Measurements from ENCODE around the gene CDA. TPM values are rescaled to one million over a fixed set of nuclear protein-coding genes. Genes with fewer than 3 reads are reported as not detected.

The CDA gene
- total and polyA plus RNA-seq, 2 experiments from 2014 or later = 2.5 to 13.6 TPM

- Mint-ChIP-seq H3K27me3 (ENCODE audit: insufficient read depth, low read depth, poor library complexity) (peaks cover 53% of the 10 kb centered on the region), H3K4me3 (peak overlapping the region; percentile 75; the same call in 1 of the 3 replicates), H3K4me1 (peaks cover 10% of the 10 kb centered on the region; the same call in 2 of the 3 replicates), H3K9me3 (no peaks in the 10 kb centered on the region), H3K27ac (no peak overlapping the region), H3K36me3 (ENCODE audit: low read depth) (no peaks in the 10 kb centered on the region)
- no peak for TF ChIP-seq EZH2phosphoT487 (IDR thresholded peaks at IDR 0.05; ENCODE audit: unreplicated experiment)
- TF ChIP-seq, protein P1, sequence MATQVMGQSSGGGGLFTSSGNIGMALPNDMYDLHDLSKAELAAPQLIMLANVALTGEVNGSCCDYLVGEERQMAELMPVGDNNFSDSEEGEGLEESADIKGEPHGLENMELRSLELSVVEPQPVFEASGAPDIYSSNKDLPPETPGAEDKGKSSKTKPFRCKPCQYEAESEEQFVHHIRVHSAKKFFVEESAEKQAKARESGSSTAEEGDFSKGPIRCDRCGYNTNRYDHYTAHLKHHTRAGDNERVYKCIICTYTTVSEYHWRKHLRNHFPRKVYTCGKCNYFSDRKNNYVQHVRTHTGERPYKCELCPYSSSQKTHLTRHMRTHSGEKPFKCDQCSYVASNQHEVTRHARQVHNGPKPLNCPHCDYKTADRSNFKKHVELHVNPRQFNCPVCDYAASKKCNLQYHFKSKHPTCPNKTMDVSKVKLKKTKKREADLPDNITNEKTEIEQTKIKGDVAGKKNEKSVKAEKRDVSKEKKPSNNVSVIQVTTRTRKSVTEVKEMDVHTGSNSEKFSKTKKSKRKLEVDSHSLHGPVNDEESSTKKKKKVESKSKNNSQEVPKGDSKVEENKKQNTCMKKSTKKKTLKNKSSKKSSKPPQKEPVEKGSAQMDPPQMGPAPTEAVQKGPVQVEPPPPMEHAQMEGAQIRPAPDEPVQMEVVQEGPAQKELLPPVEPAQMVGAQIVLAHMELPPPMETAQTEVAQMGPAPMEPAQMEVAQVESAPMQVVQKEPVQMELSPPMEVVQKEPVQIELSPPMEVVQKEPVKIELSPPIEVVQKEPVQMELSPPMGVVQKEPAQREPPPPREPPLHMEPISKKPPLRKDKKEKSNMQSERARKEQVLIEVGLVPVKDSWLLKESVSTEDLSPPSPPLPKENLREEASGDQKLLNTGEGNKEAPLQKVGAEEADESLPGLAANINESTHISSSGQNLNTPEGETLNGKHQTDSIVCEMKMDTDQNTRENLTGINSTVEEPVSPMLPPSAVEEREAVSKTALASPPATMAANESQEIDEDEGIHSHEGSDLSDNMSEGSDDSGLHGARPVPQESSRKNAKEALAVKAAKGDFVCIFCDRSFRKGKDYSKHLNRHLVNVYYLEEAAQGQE (IDR thresholded peaks at IDR 0.05; ENCODE audit: unreplicated experiment) = no peak
- no peaks in the 10 kb centered on the region for H3K9me2 ChIP-seq (ENCODE audit: insufficient read depth)
- no peak for ATAC-seq
- peak overlapping the region; percentile 68; the same call in 1 of the 2 replicates for H3K4me3 ChIP-seq
- peak overlapping the region; percentile 95; the same call in 1 of the 2 replicates for H3K4me2 ChIP-seq
- H3K4me1 ChIP-seq (ENCODE audit: insufficient read depth) = peaks cover 10% of the 10 kb centered on the region; the same call in 1 of the 2 replicates
- H3K27me3 ChIP-seq (ENCODE audit: insufficient read depth) = peaks cover 72% of the 10 kb centered on the region
- no peak for DNase-seq (ENCODE audit: low spot score)
- no peaks in the 10 kb centered on the region for H3K79me2 ChIP-seq (replicated peaks; ENCODE audit: insufficient read depth)
- H4K20me1 ChIP-seq (replicated peaks; ENCODE audit: insufficient read depth) = no peaks in the 10 kb centered on the region
- H2AFZ ChIP-seq = no peak overlapping the region
- peaks cover 9% of the 10 kb centered on the region; the same call in 1 of the 2 replicates for H3F3A ChIP-seq (replicated peaks; ENCODE audit: low read depth)
- no peak overlapping the region for H3K27ac ChIP-seq (ENCODE audit: low read depth)
- H3K36me3 ChIP-seq (ENCODE audit: insufficient read depth) = no peaks in the 10 kb centered on the region
Observed at GRCh38 chr1:20551161-20551560, 37.7 kb upstream of the CDA start.

DNA sequence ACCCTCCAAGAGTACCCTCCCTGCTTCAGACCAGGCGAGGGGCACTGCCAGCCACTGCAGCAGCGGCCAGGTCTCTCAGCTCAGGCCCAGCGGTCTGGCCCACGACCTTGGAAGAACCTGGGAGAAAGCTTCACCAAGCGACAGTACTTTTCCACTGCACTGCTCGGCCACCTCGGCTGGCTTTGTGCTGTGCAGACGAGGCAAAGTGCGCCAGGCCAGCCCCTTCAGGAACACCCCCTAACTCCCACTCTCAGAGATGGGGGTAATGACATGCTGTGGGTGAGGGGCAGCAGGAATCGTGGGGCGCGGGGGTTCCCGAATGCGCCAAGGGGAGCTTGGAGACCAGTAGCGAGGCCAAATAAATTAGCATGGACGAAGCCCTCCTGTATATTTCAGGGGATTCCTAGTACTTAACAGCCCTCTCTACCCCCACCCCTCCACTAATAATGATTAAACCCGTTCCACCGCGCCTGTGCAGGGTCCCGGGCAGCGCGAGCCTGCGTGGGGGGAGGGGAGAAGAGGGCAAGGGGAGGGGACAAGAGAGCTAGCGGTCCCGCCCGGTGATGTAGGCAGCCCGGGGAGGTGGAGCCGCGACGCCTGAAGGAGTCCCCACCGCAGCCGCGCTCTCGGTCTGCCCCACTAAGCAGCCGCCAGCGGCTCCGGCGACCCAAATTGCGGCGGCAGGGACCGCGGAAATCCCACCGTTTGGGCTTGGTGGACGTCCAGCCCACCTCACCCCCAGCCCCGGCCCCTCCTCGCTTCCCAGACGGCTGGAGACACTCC lies 36.8 kb upstream of the CDA start, which contains the start of gene FAM43B:
FAM43B (plus strand) TSS at position 629 of the 783 bp plus-strand sequence. CDS start 401 bp downstream, outside the sequence.
- no peaks in the 10 kb centered on the region for H3K36me3 Mint-ChIP-seq (ENCODE audit: low read depth)
- Histone ChIP-seq H3F3A (replicated peaks; ENCODE audit: low read depth) (peaks cover 9% of the 10 kb centered on the region; the same call in 1 of the 2 replicates), H3K9me2 (ENCODE audit: insufficient read depth) (no peaks in the 10 kb centered on the region), H4K20me1 (replicated peaks; ENCODE audit: insufficient read depth) (no peaks in the 10 kb centered on the region), H3K79me2 (replicated peaks; ENCODE audit: insufficient read depth) (no peaks in the 10 kb centered on the region), H3K4me3 (peak within 1 kb of the TSS; percentile 68), H3K4me2 (peak within 1 kb of the TSS; percentile 95), H3K36me3 (ENCODE audit: insufficient read depth) (no peaks in the 10 kb centered on the region), H3K27ac (ENCODE audit: low read depth) (no peak within 1 kb of the TSS), H2AFZ (peak within 1 kb of the TSS; percentile 100), H3K27me3 (ENCODE audit: insufficient read depth) (peaks cover 79% of the 10 kb centered on the region), H3K4me1 (ENCODE audit: insufficient read depth) (peaks cover 10% of the 10 kb centered on the region; the same call in 1 of the 2 replicates)
- no peak within 1 kb of the TSS for H3K27ac Mint-ChIP-seq
- DNase-seq (ENCODE audit: low spot score) (peak; percentile 78), ATAC-seq (peak; percentile 72)
- peak within 1 kb of the TSS; percentile 75 for H3K4me3 Mint-ChIP-seq
- H3K9me3 Mint-ChIP-seq = no peaks in the 10 kb centered on the region
- peaks cover 50% of the 10 kb centered on the region for H3K27me3 Mint-ChIP-seq (ENCODE audit: insufficient read depth, low read depth, poor library complexity)
- H3K4me1 Mint-ChIP-seq = peaks cover 10% of the 10 kb centered on the region; the same call in 2 of the 3 replicates
- TF ChIP-seq, protein P2, sequence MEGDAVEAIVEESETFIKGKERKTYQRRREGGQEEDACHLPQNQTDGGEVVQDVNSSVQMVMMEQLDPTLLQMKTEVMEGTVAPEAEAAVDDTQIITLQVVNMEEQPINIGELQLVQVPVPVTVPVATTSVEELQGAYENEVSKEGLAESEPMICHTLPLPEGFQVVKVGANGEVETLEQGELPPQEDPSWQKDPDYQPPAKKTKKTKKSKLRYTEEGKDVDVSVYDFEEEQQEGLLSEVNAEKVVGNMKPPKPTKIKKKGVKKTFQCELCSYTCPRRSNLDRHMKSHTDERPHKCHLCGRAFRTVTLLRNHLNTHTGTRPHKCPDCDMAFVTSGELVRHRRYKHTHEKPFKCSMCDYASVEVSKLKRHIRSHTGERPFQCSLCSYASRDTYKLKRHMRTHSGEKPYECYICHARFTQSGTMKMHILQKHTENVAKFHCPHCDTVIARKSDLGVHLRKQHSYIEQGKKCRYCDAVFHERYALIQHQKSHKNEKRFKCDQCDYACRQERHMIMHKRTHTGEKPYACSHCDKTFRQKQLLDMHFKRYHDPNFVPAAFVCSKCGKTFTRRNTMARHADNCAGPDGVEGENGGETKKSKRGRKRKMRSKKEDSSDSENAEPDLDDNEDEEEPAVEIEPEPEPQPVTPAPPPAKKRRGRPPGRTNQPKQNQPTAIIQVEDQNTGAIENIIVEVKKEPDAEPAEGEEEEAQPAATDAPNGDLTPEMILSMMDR (conservative IDR thresholded peaks at IDR 0.05; ENCODE audit: low read depth in 2 of 2) = no peak
- TF ChIP-seq, protein P1 (IDR thresholded peaks at IDR 0.05; ENCODE audit: unreplicated experiment) = no peak
- TF ChIP-seq NANOG (IDR thresholded peaks at IDR 0.05; ENCODE audit: borderline replicate concordance) = no peak
- TF ChIP-seq EZH2 (IDR thresholded peaks at IDR 0.05; ENCODE audit: low read depth, unreplicated experiment) = peak; percentile 72
- TF ChIP-seq JUNB (IDR thresholded peaks at IDR 0.05; ENCODE audit: unreplicated experiment) = no peak
- no peak for TF ChIP-seq EZH2phosphoT487 (IDR thresholded peaks at IDR 0.05; ENCODE audit: unreplicated experiment)
- no peak for TF ChIP-seq POLR2AphosphoS5 (IDR thresholded peaks at IDR 0.05; ENCODE audit: low read depth)

All from GM23338 (cell line).